D721Med (cell line): Measurements from ENCODE around the gene LUC7L2.

ENCODE experiments used
- DNase-seq: peaks from one replicate; pipeline ENCODE4 v3.0.0; 2011; ENCODE audit warnings: low spot score; ENCODE audit not compliant: insufficient read length
- FAIRE-seq: peaks from 2 replicates; lab custom pipeline; 2011; peaks lifted over from hg19 to GRCh38; lab: Jason Lieb, UNC
- CTCF ChIP-seq: IDR thresholded peaks from 2 replicates; pipeline ENCODE4 v1.5.1; 2012; ENCODE audit warnings: mild to moderate bottlenecking, control low read depth; ENCODE audit not compliant: insufficient read depth; ENCODE audit errors: missing control alignments

The LUC7L2 gene

GRCh38 chr7:139431459-139431858, 71.8 kb downstream of the LUC7L2 start:
- no peak for TF ChIP-seq CTCF
- DNase-seq = no peak
- FAIRE-seq = no peak

- TF ChIP-seq CTCF = no peak
- DNase-seq = no peak
- no peak for FAIRE-seq
Observed at GRCh38 chr7:139436806-139437205, 77.1 kb downstream of the LUC7L2 start.

DNA sequence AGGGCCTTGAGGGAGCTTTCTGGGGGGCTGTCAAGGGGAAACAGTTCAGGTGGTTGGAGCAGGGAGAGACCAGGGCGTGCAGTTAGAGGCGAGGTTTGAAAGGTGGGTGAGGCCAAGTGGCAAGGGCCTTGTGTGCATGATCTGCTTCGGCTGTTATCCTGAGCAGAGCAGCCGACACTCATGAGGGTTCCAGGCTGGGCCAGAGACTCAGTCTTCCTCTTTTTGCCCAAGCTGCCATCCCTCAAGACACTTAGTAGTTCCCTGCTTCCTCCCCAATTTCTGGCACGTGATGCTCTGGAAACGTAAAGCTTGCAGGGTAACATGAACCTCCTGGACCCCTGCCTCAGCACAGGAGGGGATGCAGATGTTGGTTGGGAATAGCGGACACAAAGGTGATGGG, 79.7 kb downstream of the LUC7L2 start:
- no peak for TF ChIP-seq CTCF
- FAIRE-seq (no peak), DNase-seq (no peak)

- no peak for FAIRE-seq
- no peak for TF ChIP-seq CTCF
- no peak for DNase-seq
Observed at GRCh38 chr7:139441961-139442360, 82.3 kb downstream of the LUC7L2 start.

DNA sequence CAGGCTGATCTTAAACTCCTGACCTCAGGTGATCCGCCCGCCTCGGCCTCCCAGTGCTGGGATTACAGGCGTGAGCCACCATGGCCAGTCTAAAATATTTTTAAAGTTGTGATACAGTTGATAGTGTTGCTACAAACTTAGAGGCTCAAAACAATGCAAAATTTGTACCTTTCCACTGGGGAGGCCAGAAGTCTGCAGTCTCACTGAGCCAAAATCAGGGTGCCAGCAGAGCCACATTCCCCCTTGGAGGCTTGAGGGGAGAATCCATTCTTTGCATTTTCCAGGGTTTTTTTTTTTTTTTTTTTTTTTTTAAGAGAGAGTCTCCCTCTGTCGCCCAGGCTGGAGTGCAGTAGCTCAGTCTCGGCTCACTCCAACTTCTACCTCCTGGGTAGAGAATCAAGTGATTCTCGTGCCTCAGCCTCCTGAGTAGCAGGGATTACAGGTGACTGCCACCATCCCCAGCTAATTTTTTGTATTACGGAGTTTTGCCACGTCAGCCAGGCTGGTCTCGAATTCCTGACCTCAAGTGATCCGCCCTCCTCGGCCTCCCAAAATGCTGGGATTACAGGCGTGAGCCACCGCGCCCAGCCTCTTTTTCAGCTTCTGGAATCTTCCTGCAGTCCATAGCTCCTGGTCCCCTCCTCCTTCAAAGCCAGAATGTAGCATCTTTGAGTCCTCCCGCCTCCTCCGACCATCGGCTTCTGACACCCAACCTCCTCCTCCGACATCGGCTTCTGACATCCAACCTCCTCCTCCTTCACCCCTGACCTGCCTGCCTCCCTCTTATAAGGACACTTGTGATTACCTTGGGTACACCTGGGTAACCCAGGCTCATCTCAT, 86.6 kb downstream of the LUC7L2 start:
- no peak for TF ChIP-seq CTCF
- FAIRE-seq = no peak

GRCh38 chr7:139450851-139451250, 91.2 kb downstream of the LUC7L2 start:
- no peak for TF ChIP-seq CTCF
- DNase-seq (no peak), FAIRE-seq (no peak)

More for the DNA sequence above, 86.6 kb downstream of the LUC7L2 start:
- no peak for DNase-seq

DNA sequence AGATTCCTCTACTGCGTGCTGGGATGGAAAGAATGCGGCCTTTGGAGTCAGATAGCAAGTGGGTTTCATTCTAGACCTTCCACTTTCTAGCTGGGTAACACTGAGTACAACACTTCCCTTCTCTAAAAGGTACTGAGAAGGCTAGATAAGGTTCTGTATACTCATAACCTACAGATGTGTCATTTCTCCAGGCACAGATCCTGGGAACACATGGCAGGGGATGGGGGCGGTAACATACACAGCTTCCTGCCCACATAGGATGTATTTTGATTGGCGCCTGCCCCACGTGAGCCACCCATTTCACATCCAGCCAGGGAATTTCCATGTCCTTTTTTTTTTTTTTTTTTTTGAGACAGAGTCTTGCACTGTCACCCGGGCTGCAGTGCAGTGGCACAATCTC, 91.9 kb downstream of the LUC7L2 start:
- no peak for FAIRE-seq
- TF ChIP-seq CTCF = no peak
- DNase-seq = no peak
